GM19397 (cell line): ENCODE measurements around the gene APOL2.
"Not testable (repeated sequence)": the region's sequence is repeated elsewhere in the genome, so short reads cannot be mapped to it uniquely, and the experiment has no call there.

Experiments
- ATAC-seq: cut with Tn5 transposase; IDR thresholded peaks from one replicate; pipeline ENCODE4 v1.9.1; 2021; ENCODE audit warnings: mild to moderate bottlenecking, moderate library complexity; ENCODE audit not compliant: unreplicated experiment

Gene APOL2

DNA sequence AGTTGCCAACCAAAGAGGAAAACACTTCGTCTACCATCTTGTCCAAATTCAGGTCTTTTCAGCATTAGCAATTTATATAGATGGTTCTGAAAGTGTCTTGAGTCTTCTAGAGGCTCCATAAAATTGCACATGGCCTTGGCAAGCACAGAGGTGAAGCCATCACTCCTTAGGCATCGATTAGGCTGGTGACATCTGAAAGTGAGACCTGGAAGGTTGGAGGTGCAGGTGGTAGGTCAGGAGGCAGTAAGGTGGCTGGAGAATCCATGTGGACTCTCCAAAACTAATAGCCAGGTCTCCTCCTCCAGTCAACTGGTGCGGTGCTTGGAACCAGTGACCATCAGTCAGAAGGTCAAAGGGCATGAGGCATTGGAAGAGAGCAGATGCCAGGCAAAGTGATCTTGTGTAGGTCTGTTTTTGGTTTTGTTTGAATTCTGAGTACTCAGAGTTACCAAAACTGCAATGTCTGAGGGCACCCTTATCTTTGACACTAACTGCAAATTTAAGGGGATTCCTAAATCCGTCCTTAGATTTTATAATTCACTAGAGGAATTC, 6.6 kb upstream of the APOL2 start:
- no peak for ATAC-seq

GRCh38 chr22:36244522-36245391, 5.4 kb upstream of the APOL2 start:
- no peak for ATAC-seq

DNA sequence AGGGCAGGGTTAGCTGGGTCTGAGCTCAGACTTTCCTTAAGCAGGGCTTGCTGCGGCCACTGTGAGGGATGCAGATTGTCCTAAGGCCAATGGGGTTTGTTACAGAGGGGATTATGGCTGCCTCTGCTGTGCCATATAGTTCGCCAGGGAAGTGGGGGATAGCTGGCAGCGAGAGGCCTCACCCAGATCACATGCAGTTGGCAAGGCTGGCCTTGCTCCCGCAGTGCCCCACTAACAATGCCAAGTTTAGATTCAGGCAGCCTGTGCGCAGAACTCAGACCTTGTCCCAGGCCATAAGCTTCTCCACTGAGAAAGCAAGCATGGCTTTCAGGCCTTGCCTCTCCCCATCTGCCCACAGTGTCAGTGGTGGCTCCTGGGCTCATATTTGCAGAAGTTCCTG, 4.7 kb upstream of the APOL2 start:
- ATAC-seq = no peak

DNA sequence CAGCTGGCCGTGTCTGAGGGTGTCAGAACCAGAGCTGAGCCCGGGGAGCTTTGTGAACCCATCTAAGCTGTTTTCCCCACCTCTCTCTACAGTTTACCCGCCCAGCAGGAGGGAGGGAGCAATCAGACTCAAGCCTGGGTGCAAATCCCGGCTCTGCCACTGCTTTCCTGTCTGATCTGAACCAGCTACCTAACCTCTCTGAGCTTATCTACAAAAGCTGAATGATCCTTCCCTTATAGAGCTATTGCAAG, 252 bp downstream of the APOL2 start:
- peak; percentile 4 for ATAC-seq

- ATAC-seq = peak; percentile 16
These were observed 766 bp downstream of the APOL2 start for GRCh38 chr22:36238373-36239149.

- ATAC-seq = no peak
These were observed 1.6 kb downstream of the APOL2 start for GRCh38 chr22:36237462-36238372.

DNA sequence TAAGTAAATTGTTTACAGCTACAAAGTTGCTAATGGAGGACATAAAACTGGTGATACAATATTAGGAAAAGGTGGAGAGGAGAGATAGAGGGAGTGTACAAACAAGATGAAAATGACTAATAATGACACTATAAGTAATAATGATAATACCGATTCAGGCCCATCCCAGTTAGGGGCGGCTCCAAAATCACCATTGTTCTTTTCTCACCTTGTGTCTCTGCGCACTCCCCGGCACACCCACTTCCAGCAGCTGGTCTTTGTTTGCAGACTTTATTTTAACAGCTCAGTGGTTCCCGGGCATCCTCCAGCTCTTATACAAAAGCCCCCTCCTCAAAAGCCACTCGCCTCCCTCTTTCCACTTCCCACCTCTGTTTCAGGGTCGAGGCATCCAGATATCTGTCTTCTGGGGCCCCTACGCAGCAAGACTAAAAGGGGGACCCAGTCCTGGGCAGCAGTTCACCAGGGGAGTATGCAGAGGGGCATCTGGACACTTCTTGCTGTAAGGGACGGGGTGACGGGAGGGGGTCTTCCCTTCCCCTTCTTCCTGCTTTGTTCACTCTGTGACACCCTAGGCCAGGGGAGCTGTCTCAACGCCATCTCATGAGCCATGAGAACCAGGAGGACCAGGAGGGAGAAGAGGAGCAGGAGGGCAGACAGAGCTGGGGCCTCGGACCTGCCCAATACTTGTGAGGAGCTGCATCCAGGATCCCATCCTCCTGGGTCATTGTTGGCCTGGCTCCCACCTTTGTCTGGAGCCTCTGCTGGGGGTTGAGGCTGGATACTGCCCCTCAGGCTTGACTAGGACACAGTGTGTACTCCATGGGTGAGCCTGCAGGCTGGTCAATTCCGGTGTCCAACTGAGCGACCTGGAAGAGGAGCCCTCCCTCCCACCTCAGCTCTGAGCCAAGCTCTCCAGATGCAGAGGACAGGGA, 2.7 kb downstream of the APOL2 start:
- ATAC-seq = no peak

DNA sequence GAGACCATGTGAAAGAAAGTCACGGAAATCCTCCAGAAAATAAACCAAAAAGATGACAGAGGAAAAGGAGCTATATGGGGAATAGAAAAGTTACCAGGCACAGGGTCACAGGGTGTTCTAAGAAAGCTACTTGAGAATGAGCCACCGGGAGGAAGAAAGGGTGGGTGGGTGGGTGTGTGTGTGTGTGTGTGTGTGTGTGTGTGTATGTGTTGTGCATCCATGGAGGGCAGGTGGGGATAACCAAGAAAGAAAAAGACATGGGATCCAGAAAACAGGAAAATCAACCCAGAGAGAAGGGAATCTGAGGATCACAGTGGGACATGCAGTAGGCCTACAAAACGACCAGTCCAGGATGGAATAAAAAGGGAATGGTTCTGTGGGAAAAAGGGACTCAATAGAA, 3.7 kb downstream of the APOL2 start:
- ATAC-seq = no peak

- no peak for ATAC-seq
These were observed 4.4 kb downstream of the APOL2 start for GRCh38 chr22:36234919-36235318.

- no peak for ATAC-seq
These were observed 5.1 kb downstream of the APOL2 start for GRCh38 chr22:36234213-36234612.

- ATAC-seq = no peak
These were observed 5.5 kb downstream of the APOL2 start for GRCh38 chr22:36233796-36234195.

DNA sequence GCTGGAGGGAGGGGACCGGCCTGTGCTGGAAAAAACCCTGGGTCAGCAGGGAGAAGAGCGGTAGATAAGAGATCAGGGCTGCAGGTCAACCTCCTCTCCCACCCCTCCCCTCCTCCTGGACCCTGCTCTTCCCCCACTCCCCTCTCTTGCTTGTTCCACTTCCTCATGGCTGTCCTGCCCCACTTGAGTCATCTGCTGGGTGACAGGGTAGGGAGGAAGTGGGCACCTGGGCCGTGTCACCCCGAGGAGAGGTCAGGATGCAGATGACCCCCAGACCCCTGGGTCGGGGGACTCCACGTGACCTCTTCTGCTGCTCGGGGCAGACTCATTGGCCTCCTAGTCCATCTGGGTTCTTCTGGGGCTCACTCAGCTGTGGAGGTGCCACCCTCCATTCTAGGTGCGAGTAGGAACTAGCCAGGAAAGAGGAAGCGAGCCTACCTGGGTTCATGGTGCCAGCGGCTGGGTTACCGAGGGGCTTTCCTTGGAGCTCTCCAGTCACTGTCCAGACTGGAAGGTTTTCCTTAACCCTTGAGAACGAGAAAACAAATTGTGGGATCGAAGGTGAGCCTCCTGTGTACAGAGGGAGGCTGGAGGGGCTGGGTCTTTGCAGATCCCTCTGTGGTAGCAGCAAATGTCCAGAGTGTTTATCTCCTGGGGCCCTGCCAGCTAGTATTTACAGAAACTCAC, 6.5 kb downstream of the APOL2 start:
- no peak for ATAC-seq

- not testable (repeated sequence) for ATAC-seq
These were observed 8.3 kb downstream of the APOL2 start for GRCh38 chr22:36231051-36231450.

DNA sequence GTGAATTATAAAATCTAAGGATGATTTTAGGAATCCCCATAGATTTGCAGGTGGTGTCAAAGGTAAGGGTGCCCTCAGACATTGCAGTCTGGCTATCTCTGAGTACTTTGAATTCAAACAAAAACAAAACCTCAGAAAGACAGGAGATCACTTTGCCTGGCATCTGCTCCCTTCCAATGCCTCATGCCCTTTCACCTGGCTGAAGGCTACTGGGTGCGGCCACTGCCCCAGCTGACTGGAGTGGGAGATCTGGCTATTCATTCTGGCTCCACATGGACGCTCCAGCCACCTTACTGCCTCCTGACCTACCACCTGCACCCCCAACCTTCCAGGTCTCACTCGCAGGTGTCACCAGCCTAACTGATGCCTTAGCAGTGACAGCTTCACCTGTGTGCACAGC, 9.7 kb downstream of the APOL2 start:
- ATAC-seq = not testable (repeated sequence)

GRCh38 chr22:36228944-36229343, 10.4 kb downstream of the APOL2 start:
- no peak for ATAC-seq

DNA sequence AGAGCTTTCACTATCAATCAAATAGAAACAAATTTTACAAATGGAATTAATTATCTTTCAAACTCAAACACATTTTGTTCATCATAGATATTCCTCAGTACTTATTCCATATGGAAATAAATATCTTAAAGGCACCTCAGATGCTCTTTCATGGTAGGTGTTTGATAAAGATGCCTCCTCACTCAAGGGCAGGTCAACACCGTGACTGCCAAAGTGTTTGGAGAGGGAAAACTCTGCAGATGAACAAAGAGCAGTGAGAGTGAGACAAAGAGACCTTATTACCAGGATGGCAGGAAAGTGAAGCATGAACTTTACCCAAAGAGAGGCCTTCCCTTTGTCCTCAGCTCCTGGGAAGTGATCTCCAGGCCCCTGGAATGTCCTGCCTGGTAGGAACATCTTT, 11.0 kb downstream of the APOL2 start:
- not testable (repeated sequence) for ATAC-seq

GRCh38 chr22:36227806-36228205, 11.5 kb downstream of the APOL2 start:
- ATAC-seq = no peak

GRCh38 chr22:36227396-36227795, 11.9 kb downstream of the APOL2 start:
- ATAC-seq = no peak

DNA sequence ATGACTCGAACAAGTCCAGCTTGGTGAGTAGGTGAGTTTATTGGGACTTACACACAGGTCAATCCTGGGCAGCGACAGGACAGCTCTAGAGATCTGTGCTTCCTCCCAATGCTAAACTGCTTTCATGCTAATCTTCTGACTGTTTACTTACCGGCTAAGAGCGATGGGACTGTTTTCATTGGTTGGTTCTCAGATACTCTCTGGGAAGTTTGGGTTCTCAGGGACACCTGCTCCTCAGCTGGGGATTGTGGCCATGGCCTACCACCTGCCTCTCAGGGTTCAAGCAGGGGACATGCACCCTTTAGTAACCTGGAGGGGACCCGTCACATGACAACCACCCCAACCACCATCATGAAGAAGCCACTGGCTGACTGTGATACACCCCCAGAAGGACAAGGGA, 13.1 kb downstream of the APOL2 start:
- ATAC-seq = no peak
